DMS153 (cell line): Measurements from ENCODE around the gene SLC38A1.

Experiments used
- DNase-seq: peaks from one replicate; lab custom pipeline; 2025; lab: John Stamatoyannopoulos, UW

Gene SLC38A1

DNA sequence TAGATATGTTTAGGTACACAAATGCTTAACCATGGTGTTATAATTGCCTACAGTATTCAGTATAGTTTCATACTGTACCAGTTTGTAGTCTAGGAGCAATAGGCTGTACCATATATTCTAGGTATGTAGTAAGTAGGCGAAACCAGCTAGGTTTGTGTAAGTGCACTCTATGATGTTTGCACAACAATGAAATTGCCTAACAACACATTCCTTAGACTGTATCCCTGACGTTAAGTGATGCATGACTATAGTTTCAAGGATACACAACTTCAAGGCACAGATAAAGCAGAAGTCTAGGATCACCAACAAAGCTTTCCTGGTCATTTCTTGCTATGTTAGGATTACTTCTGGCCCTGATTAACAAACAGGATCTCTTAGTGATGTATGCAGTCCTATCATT is 135.1 kb downstream of the SLC38A1 start:
- DNase-seq = no peak
